Measurements from ENCODE around the gene ABCB11.

DNA sequence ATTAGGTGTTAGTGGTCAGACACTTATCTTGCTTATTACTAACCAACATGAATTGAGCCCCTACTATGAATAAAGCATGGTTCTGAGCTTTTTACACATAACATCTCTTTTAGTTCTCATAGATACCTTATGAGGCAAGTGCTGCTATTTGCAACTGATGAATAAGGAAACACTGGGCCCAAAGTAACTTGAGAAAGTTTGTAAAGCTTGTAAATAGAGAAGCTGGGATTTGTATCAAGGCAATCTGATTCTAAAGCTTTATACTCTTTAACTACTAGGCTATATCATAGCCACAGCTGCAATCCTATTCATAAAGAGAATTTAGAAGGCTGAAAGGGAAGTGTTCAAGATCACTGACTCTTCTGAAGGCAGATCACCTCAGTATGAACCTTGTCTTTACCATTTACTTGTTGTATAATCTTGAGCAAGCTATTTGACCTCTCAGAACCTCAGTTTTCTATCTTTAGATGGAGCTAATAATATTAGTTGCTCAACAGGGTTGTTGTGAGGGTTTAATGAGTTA is 60.4 kb downstream of the ABCB11 start:
- TF ChIP-seq CTCF (conservative IDR thresholded peaks at IDR 0.05; ENCODE audit: low read depth, low read length) (no peak), EZH2phosphoT487 (IDR thresholded peaks at IDR 0.05; ENCODE audit: borderline replicate concordance, low read length) (no peak), EZH2 (IDR thresholded peaks at IDR 0.05; ENCODE audit: low read length, unreplicated experiment) (no peak)
